Stimulated activated CD4-positive, alpha-beta T cell treated with anti-CD3 and anti-CD28 coated beads, TNF-alpha, amount 100 ng/mL, for 24 hours (primary cell): ENCODE results near the gene TMEM186.
A peak's percentile ranks its signal among the peaks of the same experiment; 100 is the strongest.
"Not testable (repeated sequence)": the region's sequence is repeated elsewhere in the genome, so short reads cannot be mapped to it uniquely, and the experiment has no call there.

Source experiments
- DNase-seq, 3 experiments: peaks; one replicate each; pipeline ENCODE4 v3.0.0-alpha.2; 2020; ENCODE audit warnings: low read depth in 3 of 3

The TMEM186 gene, protein sequence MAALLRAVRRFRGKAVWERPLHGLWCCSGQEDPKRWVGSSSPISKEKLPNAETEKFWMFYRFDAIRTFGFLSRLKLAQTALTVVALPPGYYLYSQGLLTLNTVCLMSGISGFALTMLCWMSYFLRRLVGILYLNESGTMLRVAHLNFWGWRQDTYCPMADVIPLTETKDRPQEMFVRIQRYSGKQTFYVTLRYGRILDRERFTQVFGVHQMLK

DNA sequence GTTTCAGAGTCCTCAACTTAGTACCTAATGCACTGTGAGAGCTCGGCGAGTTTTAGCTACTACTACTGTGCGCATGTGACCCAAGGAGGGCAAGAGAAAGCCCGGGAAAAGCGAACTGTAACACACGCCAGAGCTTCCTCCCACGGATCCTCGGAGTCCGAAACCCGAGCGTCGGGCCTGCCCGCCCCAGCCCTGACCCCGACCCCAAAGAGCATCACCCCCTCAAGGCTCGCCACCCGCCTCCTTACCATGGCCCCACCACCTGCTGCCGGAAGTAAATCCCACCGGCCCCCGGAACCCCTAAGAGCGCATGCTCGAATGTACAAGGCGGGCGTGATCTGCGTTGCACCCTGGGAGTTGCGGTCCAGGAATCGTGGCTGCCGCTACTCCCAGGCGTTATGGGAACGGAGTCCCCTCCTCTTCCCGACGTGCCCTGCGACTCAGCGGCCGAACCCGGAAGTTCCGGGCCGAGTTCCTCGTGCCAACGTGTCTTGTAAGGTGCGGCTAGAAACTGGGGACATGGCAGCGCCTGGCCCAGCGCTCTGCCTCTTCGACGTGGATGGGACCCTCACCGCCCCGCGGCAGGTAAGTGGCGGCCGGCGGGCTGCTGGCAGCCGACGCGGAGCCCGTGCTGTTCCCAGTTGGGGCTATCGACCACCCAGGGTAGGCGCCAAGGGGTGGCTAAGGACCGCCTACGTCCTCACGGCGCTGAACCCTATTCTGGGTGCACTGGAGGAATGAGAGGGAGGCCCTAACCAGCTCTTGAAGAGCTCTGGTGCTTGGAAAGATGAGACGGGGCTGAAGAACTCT lies at the start of gene TMEM186, which contains the start of gene PMM2:
TSS of gene TMEM186 (minus strand) at position 276 of the 810 bp plus-strand sequence. CDS start at position 251, 25 bp downstream.
TSS of gene PMM2 (plus strand) at position 476 of the 810 bp plus-strand sequence. CDS start at position 520, 44 bp downstream.
- peak; percentile 91 to 95 (median 94) for DNase-seq

DNA sequence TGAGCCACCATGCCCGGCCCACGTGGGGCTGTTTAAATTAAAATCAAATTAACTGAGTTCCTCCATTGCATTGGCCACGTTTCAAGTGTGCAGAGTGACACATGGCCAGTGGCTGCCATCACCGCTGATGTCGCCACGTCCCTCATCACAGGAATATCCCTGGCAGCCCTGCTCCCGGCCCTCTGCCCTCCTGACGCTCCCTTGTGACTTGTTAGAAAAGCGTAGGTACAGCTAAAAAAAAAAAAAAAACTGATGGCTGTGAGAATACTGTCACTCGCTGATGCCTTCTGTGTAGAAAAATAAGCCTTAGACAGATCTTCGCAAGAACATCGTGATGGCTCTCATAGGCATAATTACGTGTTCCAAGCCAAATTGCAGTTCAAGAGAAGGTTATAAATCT lies 49.7 kb upstream of the TMEM186 start:
- DNase-seq, result no peak

DNA sequence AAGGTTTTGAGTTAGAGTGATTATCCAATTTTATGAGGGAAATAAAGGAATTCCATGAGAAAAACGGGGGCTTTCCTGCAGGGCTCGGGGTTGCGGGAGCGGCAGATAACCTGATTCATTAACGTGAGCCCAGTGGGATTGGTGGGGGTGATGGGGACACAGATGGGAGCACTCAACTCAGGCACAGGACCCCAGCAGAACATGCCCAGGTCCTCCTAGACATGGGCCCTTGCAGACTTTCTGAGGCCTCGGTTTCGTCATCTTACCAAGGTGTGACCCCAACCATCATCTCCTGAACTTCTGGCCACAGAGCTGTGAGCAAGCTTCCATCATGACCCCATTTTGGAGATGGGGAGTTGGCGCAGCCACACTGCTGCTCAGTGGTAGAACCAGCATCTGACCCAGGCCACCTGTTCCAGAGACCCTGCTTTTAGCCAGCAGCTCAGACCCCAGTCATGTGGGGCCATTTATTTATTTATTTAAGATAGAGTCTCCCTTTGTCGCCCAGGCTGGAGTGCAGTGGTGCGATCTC lies 49.0 kb upstream of the TMEM186 start:
- DNase-seq, result no peak

DNA sequence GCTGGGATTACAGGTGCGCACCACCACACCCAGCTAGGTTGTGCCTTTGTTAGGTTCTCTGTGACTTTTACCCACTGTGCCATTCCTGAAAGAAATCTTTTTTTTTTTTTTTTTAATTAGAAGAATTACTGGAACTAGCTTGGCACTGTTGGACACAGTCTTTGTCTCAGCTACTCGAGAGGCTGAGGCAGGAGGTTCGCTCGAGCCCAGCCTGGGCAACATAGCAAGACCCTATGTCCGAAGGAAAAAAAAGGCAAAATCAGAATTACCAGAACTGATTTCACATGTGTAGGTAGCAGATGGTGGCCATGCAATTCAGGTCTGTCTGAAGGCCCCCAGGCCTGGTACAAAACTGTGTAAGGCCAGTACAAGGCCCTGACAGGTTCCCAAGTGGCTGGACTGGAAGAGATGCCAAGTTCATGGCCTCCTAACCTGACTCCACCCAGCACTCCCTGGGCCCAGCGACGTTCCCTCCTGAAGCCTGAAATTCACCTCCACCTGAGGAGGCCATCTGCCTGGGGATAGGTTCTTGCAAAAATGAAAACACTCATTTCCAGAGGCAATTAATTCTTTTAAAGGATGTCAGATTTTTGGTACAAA lies 48.4 kb upstream of the TMEM186 start:
- DNase-seq, result no peak

DNA sequence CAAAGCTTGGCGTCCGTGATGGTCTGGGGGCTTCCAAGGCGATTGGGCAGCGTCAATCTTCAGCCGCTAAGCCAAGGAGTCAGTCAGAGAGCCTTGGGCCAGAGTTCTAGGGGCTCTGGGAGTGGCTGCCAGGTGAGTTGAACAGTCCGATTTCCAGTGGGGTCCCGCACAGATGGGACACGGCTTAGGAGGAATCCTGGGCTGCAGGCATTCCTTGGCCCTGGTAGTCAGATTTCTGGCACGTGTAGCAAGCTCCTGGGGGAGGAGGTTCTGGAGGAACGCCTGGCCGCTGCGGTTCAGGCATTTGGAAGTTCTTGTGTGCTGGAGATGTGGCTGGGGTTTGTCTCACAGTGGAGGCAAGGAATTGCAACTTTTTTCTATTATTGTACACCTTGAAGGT lies 45.9 kb upstream of the TMEM186 start:
- not testable (repeated sequence) for DNase-seq

DNA sequence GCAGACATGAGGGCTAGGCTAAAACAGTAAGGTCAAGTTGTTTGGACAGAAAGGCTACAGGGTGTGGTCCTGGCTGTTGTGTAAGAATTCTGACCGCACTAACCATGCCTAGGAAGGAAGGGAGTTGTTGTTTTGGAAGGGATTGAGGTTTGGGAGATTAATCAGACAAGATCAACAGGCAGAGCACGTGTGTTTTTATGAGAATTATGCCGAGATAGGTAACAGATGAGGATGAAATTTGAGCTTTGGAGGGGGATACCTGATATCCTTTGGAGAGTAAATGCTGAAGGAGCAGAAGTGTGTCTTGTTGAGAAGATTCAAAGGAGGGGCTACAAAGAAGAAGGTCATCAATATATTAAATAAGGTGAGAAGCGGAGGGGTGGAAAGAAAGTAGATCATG lies 44.6 kb upstream of the TMEM186 start:
- DNase-seq, result not testable (repeated sequence)

DNA sequence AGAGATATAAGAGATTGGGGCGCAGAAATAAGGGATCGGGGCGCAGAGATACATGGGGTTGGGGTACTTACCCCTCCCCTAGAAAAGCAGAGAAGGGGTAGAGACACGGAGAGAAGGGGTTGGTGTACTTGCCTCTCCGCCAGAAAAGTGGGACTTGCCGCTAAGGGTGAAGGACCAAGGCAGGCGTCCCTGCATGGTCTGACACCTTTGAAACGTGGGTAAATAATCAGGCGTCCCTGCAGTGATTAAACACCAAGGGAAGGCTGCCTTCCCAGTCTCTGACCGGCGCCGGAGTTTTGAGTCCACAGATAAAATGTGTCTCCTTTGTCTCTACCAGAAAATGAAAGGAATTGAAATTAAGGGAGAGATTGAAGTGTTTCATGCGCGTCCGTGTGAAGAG lies 40.2 kb upstream of the TMEM186 start:
- not testable (repeated sequence) for DNase-seq

DNA sequence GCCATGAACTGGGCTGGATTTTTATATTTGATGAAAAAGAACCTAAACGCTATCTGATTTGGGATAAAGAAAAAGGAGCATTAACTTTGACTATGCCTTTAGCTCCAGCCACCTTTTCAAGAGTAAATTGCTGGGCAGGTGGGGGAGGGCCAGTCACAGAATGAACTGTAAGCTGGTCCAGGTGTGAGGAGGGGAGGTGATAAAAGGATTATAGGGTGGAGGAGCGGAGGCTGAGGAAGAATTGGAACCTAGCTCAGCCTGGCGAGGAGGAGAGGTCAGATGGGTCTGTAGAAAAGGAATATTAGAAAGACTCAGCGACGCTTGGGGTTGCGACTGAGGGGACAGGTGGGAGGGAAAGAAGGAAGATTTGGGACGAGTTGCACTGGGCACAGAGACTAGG lies 39.4 kb upstream of the TMEM186 start:
- not testable (repeated sequence) for DNase-seq

DNA sequence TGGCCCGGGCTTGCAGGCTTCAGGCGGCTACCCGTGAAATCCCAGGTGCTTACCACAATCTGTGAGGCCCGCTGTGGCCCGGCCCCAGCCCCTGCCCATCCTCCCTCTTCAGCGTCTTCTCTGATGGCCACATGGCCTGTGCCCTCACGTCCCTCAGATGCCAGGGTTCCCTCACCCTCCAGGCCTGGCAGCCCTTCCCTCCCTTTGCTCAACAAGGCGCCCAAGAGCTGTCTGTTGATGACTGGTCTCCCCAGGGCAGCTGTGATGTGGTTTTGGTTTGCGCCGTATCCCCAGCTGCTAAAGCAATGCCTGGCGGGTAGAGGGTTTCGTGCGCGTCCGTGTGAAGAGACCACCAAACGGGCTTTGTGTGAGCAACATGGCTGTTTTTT lies 35.3 kb upstream of the TMEM186 start:
- no peak for DNase-seq

DNA sequence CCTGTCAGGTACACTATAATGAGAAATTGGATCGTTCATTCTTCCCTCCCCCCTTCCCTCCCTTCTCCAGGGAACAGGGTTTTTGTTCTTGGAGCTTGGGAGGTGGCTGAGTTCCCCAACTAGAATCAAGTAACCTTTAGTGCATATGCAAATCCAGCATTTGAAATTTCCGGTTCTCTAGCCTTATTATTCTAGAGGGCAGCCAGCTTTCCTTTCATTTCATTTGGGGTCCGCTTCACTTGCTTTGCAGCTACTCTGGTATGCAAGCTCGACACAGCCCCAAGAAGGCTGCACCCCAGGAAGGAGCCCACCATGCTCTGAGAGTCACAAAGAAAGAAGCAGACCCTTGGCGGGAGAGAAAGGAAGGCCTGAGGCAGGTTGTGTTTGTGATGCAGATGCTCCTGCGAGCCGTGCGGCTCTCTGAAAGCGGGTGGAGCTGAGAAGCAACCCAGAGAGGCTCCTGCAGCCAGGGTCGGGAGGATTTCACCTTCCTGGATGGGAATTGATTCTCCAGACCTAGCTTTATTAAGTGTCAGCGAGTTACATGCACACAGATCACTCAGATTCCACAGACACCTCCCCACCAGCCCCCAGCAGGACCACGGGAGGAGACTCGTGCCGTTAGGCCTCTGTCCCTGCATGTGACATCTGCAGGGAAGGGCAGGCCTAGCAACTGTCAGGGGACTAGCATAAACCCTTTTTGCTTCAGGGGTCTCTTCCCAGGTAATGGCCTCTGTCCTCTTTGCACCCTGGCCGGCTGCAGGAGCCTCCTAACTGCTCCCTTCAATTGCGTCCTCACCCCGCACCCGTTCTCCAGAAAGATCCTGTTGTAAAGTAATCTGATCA lies 34.7 kb upstream of the TMEM186 start:
- DNase-seq, result no peak

DNA sequence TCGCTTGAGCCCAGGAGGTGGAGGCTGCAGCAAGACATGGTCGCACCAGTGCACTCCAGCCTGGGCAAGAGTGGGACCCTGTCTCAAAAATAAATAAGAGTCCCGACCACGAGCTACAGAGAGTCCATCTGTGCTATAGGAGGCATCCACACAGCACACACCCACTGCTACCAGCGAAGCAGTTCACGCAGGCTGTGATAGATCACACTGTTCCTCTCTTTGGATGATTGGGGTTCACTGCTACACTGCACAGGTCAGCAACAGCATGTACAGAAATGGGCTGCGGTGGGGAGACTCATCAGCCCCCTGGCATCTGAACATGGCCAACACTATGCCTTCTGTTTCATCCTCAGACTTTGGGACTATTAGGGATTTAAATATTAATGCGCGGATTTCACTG lies 34.0 kb upstream of the TMEM186 start:
- no peak for DNase-seq

DNA sequence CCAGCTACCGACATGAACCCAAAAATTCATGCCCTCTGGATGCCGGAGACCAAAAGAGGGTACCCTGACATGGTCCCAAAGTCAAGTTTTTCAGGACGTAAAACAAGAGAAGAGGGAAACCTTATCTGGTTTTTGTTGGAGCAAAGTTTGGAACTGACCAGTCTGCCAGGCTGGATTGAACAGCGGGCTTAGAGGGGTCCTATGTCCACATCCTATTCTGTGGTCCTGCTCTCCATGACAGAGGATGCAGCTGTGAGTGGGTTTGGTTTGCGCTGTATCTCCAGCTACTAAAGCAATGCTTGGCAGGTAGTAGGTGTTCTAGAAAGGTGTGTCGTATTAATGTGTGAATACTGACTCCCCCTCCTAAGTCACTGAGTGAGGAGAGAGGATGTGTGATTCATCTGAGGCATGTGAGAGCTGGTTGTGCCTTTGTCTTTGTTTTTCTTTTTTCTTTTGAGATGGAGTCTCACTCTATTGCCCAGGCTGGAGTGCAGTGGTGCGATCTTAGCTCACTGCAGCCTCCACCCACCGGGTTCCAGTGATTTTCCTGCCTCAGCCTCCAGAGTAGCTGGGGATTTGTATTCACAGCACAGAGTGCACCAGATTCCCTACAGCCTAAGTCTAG lies 31.2 kb upstream of the TMEM186 start:
- no peak for DNase-seq

DNA sequence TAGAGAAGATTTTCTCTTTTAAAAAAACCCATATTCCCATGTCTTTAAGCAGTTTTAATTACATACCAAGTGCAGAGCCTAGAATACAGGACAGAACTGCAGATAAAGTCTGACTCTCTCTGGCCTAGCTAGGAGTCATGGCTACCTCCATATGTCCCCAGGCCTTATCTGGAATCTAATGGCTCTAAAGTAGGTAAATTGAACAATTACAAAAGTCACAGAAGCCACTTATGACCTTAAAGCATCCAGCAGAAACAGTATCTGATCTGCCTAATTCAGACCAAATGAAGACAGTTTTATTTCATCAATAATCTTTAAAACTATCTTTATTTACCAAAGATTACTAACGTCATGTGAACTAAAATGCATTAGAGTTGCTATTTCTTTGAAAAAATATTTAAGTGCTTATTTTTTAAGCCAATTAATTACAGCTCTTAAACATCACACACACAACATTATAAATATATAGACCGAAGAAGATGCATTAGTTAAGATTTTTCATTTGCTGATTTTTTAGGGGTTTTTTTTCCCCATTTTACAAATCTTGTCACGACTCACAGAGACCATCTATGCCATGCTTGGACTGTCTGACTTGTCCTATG lies 28.9 kb upstream of the TMEM186 start:
- no peak for DNase-seq

DNA sequence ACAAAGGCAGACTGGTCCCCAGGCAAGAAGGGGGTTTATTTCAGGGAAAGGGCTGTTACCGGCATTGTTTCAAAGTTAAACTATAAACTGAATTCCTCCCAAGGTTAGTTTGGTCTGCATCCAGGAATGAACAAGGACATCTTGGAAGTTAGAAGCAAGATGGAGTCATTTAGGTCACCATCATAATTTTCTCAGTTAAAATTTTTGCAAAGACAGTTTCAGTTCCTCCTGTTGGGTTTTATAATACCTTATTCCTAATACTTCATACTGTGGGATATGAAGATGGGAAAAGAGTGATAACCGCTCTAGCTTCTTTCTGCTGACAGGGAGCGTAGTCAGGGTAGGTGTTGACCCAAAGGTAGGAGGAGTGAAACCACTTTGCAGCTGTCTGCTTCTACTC lies 25.0 kb upstream of the TMEM186 start:
- no peak for DNase-seq

DNA sequence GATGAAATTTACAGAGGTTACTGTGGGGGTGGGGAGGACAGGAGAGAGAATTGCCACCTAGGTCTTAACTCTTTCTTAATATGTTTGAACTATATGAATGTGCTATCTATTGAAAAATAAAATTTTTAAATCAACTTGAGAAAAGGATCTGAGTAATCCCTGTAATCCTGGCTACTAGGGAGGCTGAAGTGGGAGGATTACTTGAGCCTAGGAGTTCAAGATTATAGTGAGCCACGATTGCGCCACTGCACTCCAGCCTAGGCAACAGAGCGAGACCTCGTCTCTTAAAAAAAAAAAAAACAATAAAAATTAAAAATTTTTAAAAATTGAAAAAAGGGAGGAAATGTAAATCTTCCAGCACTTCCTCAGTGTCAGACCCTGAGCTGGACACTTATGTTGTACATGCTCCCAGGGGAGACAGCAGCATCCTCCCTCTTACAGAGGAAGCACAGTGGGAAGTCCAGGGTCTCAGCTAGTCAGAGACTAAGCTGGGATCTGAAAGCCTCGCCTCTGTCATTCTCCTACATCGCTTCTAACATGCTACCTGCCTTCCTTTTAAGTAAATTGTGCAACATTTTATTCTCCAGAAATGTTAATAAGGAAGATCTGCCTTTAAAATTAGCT lies 22.1 kb upstream of the TMEM186 start:
- DNase-seq, result no peak

DNA sequence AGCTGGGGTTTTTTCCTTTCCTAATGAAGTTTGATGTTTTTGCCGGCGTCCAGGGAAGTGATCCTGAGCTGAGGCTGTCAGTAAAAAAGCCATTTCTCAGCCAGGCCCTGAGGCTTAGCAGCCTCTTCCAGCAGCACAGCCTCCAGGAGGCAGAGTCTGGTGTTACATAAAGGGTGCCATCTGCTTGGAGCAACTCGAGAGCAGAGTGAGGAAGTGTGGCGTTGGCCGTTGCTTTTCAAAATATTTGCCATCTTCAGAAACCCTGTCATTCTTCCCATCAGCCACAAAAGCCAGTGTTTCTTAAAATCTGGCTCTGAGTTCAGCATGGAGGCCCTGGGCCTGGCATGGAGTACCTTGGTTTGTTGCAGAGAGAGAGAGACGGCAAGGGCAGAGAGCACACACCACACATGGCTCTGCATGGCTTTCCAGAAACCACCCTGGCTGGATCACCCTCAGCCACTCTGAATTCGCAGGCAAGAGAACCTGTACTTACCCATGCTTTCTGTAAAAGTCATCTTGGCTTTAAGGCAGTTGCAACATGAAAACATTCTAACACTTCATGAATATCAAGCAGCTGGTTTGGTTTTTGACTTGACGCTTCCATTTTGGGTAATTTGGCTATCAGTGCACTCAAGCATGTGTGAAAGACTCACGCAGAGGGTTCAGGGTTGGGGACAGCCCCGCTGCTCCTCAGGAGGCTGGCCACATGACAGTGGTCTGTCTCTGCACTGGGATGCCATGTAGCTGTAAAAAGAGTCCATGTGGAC lies 21.2 kb upstream of the TMEM186 start:
- DNase-seq, result no peak

DNA sequence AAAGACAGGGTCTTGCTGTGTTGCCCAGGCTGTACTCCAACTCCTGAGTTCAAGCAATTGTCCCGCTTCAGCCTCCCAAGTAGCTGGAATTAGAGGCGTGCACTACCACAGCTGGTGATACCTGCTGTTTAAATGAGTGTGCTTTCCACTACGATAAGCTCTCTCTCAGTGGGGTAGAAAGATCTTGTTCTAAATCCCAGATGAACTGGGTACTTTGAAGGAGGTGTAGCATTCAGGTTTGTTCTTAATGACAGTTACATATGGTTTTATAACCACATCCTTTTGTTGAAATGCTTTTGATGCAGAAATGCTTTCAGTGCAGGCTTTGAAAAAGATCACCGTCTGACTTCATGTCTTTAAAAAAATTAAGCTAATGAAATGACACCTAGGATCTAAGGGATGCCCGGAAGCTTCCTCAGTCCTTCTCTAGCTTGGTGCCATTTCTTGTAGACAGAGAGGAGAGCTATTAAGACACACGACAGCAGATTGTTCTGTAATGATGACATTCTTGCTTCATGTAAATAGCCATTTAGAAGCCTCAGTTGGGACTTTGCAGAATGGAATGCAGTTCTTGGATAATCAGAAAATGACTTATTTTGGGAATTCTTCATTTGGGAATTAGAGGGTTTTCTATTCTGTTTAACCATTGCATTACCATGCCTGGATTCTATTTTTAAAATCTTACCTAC lies 19.7 kb upstream of the TMEM186 start:
- DNase-seq, result no peak

DNA sequence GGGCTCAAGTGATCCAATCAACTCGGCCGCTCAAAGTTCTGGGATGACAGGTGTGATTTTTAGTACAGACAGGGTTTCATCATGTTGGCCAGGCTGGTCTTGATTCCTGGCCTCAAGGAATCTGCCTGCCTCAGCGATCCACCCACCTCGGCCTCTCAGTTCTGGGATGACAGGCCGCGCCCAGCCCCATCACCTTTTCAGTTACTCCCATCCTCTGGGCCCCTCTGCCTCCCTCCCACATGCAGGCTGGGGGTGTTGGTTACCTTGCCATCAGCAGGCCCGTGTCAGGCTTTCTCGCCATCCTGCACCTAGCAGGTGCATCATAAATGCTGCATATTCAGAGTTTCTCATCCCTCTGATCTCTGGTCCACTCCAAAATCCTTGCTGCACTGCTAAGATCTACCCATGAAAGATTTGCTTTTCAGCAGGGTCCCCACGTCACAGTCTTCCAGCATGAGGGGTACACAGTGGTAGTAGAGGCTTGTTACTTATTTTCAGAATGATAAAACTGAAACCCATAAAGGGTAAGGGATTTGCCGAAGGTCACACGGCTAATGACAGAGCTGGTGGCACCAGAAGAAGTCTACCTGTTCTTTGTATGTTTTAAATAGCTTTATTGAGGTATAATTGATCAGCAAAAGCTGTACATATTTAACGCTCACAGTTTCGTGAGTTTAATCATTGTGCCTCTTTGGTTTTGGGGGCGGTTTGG lies 16.8 kb upstream of the TMEM186 start:
- DNase-seq, result no peak
